ENCODE measurements around the gene HP1BP3. TPM values are rescaled to one million over a fixed set of nuclear protein-coding genes. Genes with fewer than 3 reads are reported as not detected.

The HP1BP3 gene
- total RNA-seq, 3 donors from 2014 or later = 224 to 317 (median 281) TPM

DNA sequence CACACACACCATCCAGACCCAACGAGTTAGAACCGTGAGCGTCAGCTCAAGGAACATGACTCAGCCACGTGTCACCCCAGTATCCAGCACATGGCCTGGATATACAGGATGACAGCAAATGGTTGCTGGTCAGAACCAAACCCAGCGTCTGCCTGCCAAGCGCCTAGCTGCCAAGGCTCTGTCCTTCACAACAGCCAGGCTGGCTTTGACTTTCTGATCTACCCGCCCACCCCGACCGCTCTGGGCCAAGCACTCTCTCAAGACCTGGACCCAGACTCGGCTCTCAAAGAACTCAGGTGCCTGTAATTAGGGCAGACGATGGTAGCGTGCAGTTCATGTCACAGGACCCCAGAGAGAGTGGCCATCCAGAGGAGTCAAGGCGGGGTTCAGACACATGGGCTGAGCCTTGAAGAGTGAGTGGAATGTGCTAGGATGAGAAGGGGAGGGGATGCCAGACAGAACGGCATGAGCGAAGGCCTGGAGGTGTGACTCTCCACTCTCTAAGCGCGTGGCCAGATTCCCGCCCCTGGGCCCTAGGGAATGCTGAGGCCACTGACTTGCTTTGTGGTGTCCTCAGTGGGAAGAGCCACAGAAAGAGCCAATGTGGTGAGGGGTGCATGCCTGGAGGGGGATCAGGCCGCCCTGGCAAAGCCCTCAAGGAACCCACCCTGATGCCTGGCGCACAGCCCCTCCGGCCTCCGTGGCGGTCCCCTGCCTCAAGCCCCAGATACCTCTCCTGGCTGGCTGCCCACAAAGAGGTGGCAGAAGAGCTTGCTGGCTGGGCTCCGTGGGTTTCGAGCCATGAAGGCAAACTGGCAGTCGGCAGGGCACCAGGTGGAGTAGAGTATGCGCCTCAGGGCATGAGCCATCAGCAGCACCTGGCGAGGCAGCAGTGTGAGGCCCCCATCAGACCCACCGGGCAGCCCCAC, 61.7 kb downstream of the HP1BP3 start:
- TF ChIP-seq POLR2A (IDR thresholded peaks at IDR 0.05) (no peak), POLR2AphosphoS5 (IDR thresholded peaks at IDR 0.05) (no peak)
- TF ChIP-seq, protein P1, sequence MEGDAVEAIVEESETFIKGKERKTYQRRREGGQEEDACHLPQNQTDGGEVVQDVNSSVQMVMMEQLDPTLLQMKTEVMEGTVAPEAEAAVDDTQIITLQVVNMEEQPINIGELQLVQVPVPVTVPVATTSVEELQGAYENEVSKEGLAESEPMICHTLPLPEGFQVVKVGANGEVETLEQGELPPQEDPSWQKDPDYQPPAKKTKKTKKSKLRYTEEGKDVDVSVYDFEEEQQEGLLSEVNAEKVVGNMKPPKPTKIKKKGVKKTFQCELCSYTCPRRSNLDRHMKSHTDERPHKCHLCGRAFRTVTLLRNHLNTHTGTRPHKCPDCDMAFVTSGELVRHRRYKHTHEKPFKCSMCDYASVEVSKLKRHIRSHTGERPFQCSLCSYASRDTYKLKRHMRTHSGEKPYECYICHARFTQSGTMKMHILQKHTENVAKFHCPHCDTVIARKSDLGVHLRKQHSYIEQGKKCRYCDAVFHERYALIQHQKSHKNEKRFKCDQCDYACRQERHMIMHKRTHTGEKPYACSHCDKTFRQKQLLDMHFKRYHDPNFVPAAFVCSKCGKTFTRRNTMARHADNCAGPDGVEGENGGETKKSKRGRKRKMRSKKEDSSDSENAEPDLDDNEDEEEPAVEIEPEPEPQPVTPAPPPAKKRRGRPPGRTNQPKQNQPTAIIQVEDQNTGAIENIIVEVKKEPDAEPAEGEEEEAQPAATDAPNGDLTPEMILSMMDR (IDR thresholded peaks at IDR 0.05) = no peak
- intact Hi-C loops (cut with DNase I; ENCODE audit: low total_unique reads) = no loop called here
- Histone ChIP-seq H3K27ac (no peak overlapping the region), H3K9me3 (no peaks in the 10 kb centered on the region), H3K4me1 (no peaks in the 10 kb centered on the region), H3K27me3 (no peaks in the 10 kb centered on the region), H3K4me3 (no peak overlapping the region), H3K36me3 (no peaks in the 10 kb centered on the region)
- DNase-seq (ENCODE audit: low spot score in 2 of 2) = peak in 1 of 2 donors; percentile 49

DNA sequence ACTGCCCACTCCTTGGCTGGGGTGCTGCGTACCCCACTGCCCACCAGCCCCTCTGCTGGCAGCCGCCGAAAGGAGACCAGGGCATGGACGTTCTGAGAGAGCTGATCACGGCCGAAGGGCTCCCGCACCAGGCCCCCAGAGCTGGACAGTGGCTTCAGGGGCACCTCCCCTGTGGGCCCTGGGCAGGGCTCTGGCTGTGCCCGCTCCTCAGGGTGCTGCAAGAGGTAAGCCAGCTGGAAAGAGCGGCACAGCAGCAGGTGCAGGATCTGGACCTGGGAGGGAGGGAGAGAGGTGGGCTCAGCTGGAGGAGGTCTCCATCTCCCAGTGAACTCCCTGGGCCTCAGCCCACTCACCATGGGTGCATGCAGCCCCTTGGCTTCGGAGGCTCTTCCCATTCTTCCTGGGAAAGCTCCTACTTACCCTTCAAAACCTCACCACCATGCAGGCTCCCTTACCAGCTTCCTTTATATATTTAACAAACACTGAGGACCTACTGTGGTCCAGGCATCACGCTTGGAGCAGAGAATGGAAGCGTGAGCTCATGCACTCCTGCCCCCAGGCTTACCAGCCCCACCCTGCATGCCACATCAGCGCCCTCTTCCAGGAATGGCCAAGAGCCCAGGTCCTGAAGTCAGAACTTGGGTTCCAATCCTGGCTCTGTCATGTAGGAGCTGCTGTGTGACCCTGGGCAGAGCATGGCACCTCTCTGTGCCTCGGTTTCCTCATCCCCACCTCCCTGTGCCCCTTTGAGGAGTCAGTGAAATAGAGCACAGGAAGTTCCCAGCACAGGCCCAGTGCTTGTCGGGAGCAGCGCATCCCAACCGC, 62.5 kb downstream of the HP1BP3 start:
- intact Hi-C loops (cut with DNase I; ENCODE audit: low total_unique reads) = no loop called here
- no peaks in the 10 kb centered on the region for H3K4me1 ChIP-seq
- TF ChIP-seq, protein P1 (IDR thresholded peaks at IDR 0.05) = no peak
- TF ChIP-seq POLR2AphosphoS5 (IDR thresholded peaks at IDR 0.05) (no peak), POLR2A (IDR thresholded peaks at IDR 0.05) (no peak)
- H3K4me3 ChIP-seq = no peak overlapping the region
- H3K27me3 ChIP-seq = no peaks in the 10 kb centered on the region
- no peak overlapping the region for H3K27ac ChIP-seq
- H3K36me3 ChIP-seq = no peaks in the 10 kb centered on the region
- H3K9me3 ChIP-seq = no peaks in the 10 kb centered on the region
- peak in 1 of 2 donors; percentile 36 for DNase-seq (ENCODE audit: low spot score in 2 of 2)

DNA sequence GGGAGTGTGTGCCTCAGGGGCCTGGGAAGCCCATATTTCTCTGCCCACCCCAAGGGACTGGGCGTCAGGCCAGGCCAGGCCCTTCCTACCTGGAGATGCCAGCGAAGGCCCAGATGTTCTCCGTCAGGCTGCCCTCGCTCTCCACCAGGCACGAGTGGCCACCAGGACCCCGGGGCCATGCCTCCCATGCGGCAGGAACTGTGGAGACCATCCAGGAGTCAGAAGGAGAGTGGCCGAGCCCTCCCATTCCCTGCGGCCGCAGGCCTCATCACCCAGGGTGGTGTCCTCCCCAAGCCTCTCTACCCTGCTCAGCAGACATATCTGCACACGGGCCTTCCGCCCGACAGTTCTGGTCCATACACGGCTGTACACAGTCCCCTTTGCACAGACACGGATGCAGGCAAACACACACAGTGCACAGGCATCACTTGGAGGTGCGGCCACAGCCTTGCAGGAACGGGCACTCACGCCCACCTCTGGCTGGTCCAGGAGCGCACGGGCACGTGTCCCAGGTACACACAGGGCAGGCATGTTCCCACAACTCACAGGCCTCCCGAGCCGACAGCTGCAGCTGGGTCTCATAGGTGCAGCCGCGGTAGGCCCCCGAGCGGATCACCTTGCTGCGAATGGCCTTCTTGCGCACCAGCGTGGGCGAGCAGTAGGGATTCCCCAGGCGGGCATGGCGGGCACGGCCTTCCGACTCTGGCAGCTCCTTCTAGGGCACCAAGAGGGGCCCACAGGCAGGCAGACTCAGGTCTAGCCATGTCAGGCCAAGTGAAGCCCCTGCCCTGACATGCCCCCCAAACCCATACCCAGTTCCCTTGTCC, 63.4 kb downstream of the HP1BP3 start:
- H3K9me3 ChIP-seq = no peaks in the 10 kb centered on the region
- no peak overlapping the region for H3K4me3 ChIP-seq
- H3K4me1 ChIP-seq = no peaks in the 10 kb centered on the region
- intact Hi-C loops (cut with DNase I; ENCODE audit: low total_unique reads) = no loop called here
- peak in 1 of 2 donors; percentile 50 for DNase-seq (ENCODE audit: low spot score in 2 of 2)
- no peaks in the 10 kb centered on the region for H3K27me3 ChIP-seq
- TF ChIP-seq, protein P1 (IDR thresholded peaks at IDR 0.05) = no peak
- TF ChIP-seq POLR2A (IDR thresholded peaks at IDR 0.05) (no peak), POLR2AphosphoS5 (IDR thresholded peaks at IDR 0.05) (no peak)
- no peaks in the 10 kb centered on the region for H3K36me3 ChIP-seq
- no peak overlapping the region for H3K27ac ChIP-seq

DNA sequence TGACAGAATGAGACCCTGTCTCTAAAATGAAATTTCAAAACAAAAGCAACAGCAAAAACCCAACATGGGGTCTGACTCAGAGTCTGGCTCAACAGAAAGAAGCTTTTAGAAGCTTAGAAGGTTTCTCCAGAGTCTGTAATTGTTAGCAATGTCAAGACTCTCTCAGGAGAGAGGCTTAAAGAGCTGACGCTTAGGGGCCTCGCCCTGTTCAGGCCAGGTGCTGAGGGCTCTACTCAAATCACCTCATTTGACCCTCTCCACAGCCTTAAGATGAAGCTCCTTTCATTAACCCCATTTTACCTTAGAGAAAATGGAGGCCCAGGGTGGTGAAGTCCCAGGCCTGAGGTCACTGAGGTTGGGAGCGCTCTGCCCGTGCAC, 64.0 kb downstream of the HP1BP3 start:
- Histone ChIP-seq H3K4me1 (no peaks in the 10 kb centered on the region), H3K27me3 (no peaks in the 10 kb centered on the region), H3K9me3 (no peaks in the 10 kb centered on the region), H3K36me3 (no peaks in the 10 kb centered on the region), H3K4me3 (no peak overlapping the region), H3K27ac (no peak overlapping the region)
- DNase-seq (ENCODE audit: low spot score in 2 of 2) = no peak
- TF ChIP-seq POLR2A (IDR thresholded peaks at IDR 0.05) = no peak
- TF ChIP-seq, protein P1 (IDR thresholded peaks at IDR 0.05) = no peak
- no peak for TF ChIP-seq POLR2AphosphoS5 (IDR thresholded peaks at IDR 0.05)
- intact Hi-C loops (cut with DNase I; ENCODE audit: low total_unique reads) = no loop called here

Measured in breast epithelium (tissue), 4 donors.